Vagina (tissue), 2 donors: ENCODE results near the gene IMMP1L. TPM values are rescaled to one million over a fixed set of nuclear protein-coding genes. Genes with fewer than 3 reads are reported as not detected.
"Not testable (repeated sequence)": the region's sequence is repeated elsewhere in the genome, so short reads cannot be mapped to it uniquely, and the experiment has no call there.

Experiments
- DNase-seq, 2 donors: peaks; one replicate each; pipeline ENCODE4 v3.0.0-alpha.2; 2017; ENCODE audit errors: extremely low spot score in 2 of 2
- H3K27ac ChIP-seq: fragments of 200-600 bp; sonication (generic); one replicate; pipeline ENCODE4 v1.5.1; 2019
- H3K27me3 ChIP-seq: fragments of 200-600 bp; sonication (generic); one replicate; pipeline ENCODE4 v1.5.1; 2019
- H3K36me3 ChIP-seq, 2 donors: fragments of 200-600 bp; sonication (generic); one replicate each; pipeline ENCODE4 v1.5.1; 2017 to 2019
- H3K4me1 ChIP-seq: fragments of 200-600 bp; sonication (generic); one replicate; pipeline ENCODE4 v1.5.1; 2019
- H3K4me3 ChIP-seq, 2 donors: fragments of 200-600 bp; sonication (generic); 1 replicate in 1 of 2; 2 replicates in 1 of 2; pipeline ENCODE4 v1.5.1; 2016 to 2019
- H3K9me3 ChIP-seq: fragments of 200-600 bp; sonication (generic); one replicate; pipeline ENCODE4 v1.5.1; 2019
- CTCF ChIP-seq, 3 experiments: fragments of 450-650 bp in 2 of 3; fragments of 200-600 bp in 1 of 3; sonication (generic) in 1 of 3; IDR thresholded peaks; one replicate each; pipeline ENCODE4 v1.5.1; 2017 to 2019; ENCODE audit warnings: antibody characterized with exemption in 3 of 3, mild to moderate bottlenecking in 2 of 3, moderate library complexity in 2 of 3
- POLR2A ChIP-seq, 2 donors: fragments of 450-650 bp; IDR thresholded peaks; one replicate each; pipeline ENCODE4 v1.6.1; 2017; ENCODE audit warnings: antibody characterized with exemption in 2 of 2, mild to moderate bottlenecking in 2 of 2, moderate library complexity in 2 of 2
- POLR2AphosphoS5 ChIP-seq, 2 donors: sonication (generic); formaldehyde crosslinking; IDR thresholded peaks; one replicate each; pipeline ENCODE4 v1.9.0; 2017; ENCODE audit warnings: antibody characterized with exemption in 2 of 2, mild to moderate bottlenecking in 2 of 2, low read depth in 1 of 2; ENCODE audit not compliant: insufficient read depth in 1 of 2
- intact Hi-C: fragments of 100-400 bp; cut with DNase I; formaldehyde crosslinking; loops from one replicate; pipeline ENCODE4 v1.15.1; 2023
- total RNA-seq: library from RNA; depleted of rRNA; stranded (reverse); fragments of >200 nt; gene quantifications from one replicate; pipeline ENCODE4 v1.2.3, GENCODE V29; 2016

The IMMP1L gene
- total RNA-seq, 1 donor from 2014 or later = 11.3 TPM

GRCh38 chr11:31509051-31509428 is 382 bp downstream of the IMMP1L start:
- Histone ChIP-seq H3K4me3 (peak overlapping the region; percentile 70 to 89), H3K4me1 (peaks cover 28% of the 10 kb centered on the region), H3K27ac (peak overlapping the region; percentile 89), H3K27me3 (no peaks in the 10 kb centered on the region), H3K9me3 (no peaks in the 10 kb centered on the region), H3K36me3 (peaks cover 0 to 6% of the 10 kb centered on the region in 2 donors)
- no peak for DNase-seq
- intact Hi-C loops = no loop called here
- no peak for TF ChIP-seq POLR2A (IDR thresholded peaks at IDR 0.05)

GRCh38 chr11:31500560-31500959 is 8.9 kb downstream of the IMMP1L start:
- no peak overlapping the region for H3K27ac ChIP-seq
- H3K4me3 ChIP-seq = no peak overlapping the region
- no peaks in the 10 kb centered on the region for H3K27me3 ChIP-seq
- H3K9me3 ChIP-seq = no peaks in the 10 kb centered on the region
- TF ChIP-seq POLR2A (IDR thresholded peaks at IDR 0.05) (no peak), POLR2AphosphoS5 (IDR thresholded peaks at IDR 0.05; ENCODE audit: insufficient read depth in 1 of 2, low read depth in 1 of 2) (no peak), CTCF (IDR thresholded peaks at IDR 0.05) (no peak)
- no peak for DNase-seq
- H3K36me3 ChIP-seq = peaks cover 0 to 6% of the 10 kb centered on the region in 2 donors
- intact Hi-C loops = no loop called here
- no peaks in the 10 kb centered on the region for H3K4me1 ChIP-seq

- Histone ChIP-seq H3K4me3 (no peak overlapping the region), H3K9me3 (no peaks in the 10 kb centered on the region), H3K36me3 (peaks cover 0 to 3% of the 10 kb centered on the region in 2 donors), H3K27me3 (no peaks in the 10 kb centered on the region), H3K4me1 (no peaks in the 10 kb centered on the region), H3K27ac (no peak overlapping the region)
- TF ChIP-seq CTCF (IDR thresholded peaks at IDR 0.05) = no peak
- TF ChIP-seq POLR2A (IDR thresholded peaks at IDR 0.05) = no peak
- no peak for TF ChIP-seq POLR2AphosphoS5 (IDR thresholded peaks at IDR 0.05; ENCODE audit: insufficient read depth in 1 of 2, low read depth in 1 of 2)
- intact Hi-C loops = no loop called here
- no peak for DNase-seq
Observed at GRCh38 chr11:31499576-31500178, 9.7 kb downstream of the IMMP1L start.

- H3K4me3 ChIP-seq, H3K36me3 ChIP-seq, H3K27ac ChIP-seq, H3K4me1 ChIP-seq, intact Hi-C loops, H3K9me3 ChIP-seq, H3K27me3 ChIP-seq, DNase-seq: not testable (repeated sequence)
Observed at GRCh38 chr11:31493762-31494161, 15.7 kb downstream of the IMMP1L start.

GRCh38 chr11:31493235-31493634 is 16.2 kb downstream of the IMMP1L start:
- no peak for TF ChIP-seq CTCF (IDR thresholded peaks at IDR 0.05)
- TF ChIP-seq POLR2AphosphoS5 (IDR thresholded peaks at IDR 0.05; ENCODE audit: insufficient read depth in 1 of 2, low read depth in 1 of 2) = no peak
- TF ChIP-seq POLR2A (IDR thresholded peaks at IDR 0.05) = no peak
- Histone ChIP-seq H3K27ac (no peak overlapping the region), H3K36me3 (no peaks in the 10 kb centered on the region), H3K4me1 (no peaks in the 10 kb centered on the region), H3K9me3 (no peaks in the 10 kb centered on the region), H3K27me3 (no peaks in the 10 kb centered on the region), H3K4me3 (no peak overlapping the region)
- intact Hi-C loops = no loop called here
- no peak for DNase-seq

- Histone ChIP-seq H3K27me3 (no peaks in the 10 kb centered on the region), H3K4me1 (no peaks in the 10 kb centered on the region), H3K36me3 (no peaks in the 10 kb centered on the region), H3K4me3 (no peak overlapping the region), H3K27ac (no peak overlapping the region), H3K9me3 (no peaks in the 10 kb centered on the region)
- intact Hi-C loops = no loop called here
- no peak for DNase-seq
- TF ChIP-seq POLR2A (IDR thresholded peaks at IDR 0.05) = no peak
- TF ChIP-seq CTCF (IDR thresholded peaks at IDR 0.05) = no peak
- TF ChIP-seq POLR2AphosphoS5 (IDR thresholded peaks at IDR 0.05; ENCODE audit: insufficient read depth in 1 of 2, low read depth in 1 of 2) = no peak
Observed at GRCh38 chr11:31492320-31492913, 17.0 kb downstream of the IMMP1L start.
